Medulla oblongata (tissue), 1 donor: ENCODE measurements around the gene SH2D7.
A peak's percentile ranks its signal among the peaks of the same experiment; 100 is the strongest.

ENCODE experiments used
- DNase-seq: peaks from one replicate; pipeline ENCODE4 v3.0.0-alpha.2; 2015; ENCODE audit errors: extremely low spot score

The SH2D7 gene

DNA sequence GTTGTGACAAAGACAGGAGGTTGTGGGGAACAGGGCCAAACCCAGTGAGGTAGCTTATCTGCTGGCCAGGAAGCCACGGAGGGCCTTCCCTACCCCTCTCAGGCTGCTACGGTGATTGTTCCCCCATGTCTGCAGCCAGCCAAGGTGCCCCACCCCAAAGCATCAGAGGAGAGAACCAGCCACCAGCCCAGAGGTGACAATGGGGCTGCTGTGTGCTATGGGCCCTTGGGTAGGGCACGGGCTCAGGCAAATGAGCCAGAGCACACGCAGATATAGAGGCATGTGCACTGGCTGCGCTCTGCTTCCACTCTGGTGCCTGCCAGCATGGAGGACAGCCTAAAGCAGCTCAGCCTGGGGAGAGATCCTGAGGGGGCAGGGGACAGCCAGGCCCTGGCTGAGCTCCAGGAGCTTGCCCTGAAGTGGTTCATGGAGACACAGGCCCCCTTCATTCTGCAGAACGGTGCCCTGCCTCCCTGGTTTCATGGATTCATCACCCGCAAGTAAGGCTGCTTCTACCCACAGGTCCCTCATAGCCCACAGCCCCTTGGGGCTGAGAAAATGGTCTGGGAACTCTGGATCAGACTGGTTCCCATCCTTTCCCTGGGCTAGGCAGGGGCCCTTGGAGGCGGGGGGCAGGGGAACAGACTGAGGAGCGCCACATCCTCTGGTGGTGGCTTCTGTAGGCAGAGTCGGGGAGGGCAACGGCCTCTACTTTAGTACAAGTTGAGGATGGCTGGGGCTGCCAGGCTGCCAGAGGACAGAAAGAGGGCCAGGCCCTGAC is at the start of gene SH2D7:
SH2D7 (plus strand) TSS at position 301 of the 781 bp plus-strand sequence; CDS start at position 325, 24 bp downstream.
- no peak for DNase-seq

DNA sequence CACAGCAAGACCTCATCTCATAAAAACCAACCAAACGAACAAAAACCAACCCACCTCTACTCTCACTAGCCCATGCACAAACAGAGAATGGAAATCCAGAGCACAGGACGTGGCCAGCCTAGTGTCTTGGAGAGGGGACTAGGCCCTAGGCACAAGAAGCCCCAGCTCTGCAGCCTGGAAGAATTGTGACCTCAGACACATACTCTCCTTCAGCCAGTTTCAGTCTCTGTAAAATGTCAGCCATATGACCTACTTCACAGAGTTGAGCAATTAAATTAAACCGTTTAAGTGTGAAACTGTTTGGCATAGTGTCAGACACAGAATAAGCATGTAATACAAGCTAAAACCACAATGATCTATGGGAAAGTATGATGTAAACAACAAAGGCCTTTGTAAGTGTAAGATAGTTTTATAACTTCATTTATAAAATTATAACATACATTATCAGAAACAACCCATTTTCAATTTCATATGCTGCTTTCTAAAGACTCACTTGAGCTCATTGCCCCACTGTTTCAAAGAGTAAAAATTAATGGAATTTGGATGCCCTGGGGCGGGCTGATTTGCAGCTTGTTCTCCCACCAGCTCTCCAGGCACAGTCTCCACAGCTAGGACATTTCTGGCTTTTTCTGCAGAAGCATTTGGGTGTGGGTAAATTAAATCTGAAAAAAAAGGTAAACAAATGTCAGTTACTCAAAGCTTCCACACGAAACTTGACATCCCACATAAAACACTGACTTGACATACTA is 47.8 kb upstream of the SH2D7 start:
- DNase-seq: no peak

DNA sequence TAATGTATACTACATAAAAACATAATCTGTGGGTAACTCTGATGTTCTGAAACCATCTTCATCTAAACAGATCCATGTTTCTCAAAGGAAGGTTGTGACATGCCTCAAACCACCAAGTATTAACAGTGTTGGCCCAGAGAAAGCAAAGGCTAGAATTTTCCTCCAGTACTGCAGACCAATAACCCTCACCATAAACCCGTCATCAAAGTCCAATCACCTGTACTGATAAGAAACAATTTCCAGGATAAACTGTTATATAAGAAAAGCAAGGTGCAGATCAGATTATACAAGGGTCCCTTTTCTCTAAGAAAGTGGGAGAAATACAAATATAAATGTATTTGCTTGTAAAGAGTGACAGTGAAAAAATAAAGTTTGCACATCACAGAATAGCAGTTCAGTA is 47.2 kb upstream of the SH2D7 start:
- no peak for DNase-seq

DNA sequence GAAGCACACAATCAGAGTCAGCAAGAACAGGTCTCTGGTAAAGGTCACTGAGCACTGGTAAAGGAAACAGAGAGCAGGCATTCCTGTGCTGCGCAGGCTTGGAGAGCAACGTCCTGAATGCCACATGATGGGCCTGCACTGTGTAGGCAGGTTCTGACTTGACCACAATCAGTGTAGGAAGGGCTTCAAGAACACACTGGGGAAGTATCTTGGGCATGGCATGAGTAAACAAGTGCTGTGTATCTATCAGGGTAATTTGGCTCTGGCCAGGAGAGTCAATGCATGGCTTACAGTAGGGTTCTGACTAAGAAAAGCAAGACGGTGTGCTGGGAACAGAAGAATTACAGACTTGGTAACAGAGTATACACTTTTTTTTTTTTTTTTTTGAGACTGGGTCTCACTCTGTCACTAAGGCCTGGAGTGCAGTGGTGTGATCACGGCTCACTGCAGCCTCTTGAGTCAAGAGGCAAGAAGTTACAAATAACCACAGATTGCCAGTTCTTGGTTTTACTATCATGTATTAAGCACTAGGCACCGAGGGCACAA is 45.5 kb upstream of the SH2D7 start:
- peak; percentile 41 for DNase-seq

DNA sequence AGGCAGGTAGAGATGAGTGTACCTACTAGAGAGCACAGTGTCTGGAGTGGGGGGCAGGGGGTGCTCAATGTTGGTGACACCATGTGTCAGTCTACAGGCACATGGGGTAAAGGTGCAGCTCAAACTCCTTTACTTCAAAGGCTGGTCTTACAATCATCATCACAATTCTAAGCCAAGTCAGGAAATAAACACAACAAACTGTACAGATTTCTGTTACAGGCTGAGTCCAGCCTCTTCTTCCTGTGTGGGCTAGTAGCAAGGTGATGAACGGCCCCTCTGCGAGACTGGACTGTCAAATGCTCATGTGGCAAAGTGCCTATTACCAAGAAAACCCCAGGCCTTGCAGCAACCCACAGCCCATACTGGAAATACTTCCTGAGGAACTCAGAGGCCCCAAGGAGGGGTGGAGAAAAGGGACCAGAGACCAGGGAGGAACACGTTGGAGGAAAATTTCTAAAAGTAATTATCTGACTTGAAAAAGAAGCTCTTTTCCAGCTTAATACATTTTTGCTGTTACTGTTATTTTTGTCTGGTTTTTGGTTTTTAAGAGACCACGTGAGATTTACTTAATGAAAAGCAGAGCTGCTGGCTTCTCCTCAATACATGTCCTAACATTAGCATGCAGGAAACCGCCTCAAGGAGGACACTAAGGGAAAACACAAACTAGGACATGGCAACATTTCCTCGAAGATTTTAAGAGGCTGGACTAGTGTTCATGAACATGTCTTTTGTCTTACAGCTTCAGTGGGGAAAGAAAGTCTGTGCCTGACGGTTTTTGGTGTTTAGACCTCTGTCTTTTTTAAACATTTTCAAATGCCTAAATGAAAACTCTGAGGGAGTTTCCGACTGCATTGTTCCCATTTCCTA is 44.4 kb upstream of the SH2D7 start:
- peak; percentile 81 for DNase-seq

DNA sequence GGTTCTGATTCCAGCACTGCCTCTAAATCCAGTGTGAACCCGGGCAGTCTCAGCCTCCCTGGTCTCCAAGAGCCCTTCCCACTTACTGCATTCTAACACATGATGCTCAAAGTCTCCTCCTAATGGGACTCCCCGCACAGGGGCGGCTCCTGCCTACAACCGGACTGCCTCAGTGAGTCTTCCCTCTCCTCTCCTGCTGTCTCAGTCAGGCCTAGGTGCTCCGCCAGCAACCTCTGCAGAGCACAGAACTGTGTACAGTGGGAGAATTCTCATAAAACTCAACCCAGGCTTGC is 43.8 kb upstream of the SH2D7 start:
- no peak for DNase-seq

DNA sequence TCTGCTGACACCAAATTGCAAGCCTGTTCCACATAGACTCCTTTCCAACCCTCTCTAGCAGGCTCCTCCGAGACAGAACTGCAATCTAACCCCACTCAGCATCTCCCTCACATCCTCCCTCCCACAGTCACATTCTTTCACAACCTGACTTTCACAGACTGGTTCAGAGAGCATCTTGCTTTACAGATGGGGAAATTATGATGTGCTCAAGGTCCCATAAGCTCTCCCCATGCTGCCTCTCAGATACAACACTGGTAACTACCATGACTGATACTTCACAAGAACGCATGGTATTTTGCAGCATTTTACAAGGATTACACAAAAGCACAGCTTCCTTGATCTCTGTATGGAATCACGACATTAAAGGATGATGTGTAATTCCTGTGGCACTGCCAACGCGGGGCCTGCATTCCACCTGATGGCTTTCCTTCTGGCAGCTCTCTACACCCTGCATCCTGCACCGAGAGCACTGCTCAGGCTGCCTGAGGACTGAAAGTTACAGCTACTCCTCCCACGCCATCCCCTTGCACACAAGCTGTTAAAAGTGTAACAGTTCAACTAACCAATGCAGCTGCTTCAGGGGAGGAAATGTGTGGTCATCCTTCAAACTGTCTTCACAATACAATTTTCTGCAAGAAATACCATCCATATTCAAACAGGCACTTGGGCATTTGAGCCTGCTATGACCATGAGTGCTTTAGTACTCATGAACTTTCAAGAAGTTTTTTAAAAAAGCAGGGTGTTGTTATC is 42.5 kb upstream of the SH2D7 start:
- DNase-seq: no peak

DNA sequence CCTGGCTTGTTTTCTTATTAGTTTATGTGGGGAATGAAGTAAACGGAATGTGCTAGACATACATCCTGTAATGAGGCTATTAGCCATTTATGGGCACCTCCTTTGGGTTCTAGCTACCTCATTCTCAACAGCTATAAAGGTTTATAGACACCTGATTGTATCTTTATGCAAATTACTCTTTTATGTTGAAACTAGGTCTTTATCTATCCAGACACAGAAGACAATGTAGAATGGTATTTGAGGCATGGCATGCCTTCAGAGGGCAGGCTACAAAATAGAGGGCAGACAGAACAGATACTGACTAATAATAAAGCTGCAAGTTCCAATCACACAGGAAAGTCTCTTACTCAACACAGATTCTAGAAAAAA is 41.9 kb upstream of the SH2D7 start:
- DNase-seq: no peak

DNA sequence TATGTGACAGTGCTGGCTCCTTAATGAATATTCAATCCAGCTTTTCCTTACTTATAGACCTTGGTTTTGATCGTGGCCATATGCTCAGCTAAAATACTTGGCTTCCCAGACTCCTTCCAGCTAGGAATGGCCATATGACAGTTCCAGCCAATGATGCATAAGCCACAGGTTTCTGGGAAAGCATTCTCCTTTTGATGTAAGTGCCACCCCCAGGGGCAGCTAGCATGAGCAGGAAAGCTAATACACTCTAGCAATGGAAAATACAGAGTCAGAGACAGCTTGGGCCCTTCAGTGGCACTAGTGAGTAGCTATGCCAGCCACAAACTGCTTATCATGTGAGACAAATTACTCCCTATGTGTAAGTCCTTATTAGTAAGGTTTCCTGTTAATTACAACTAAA is 41.5 kb upstream of the SH2D7 start:
- DNase-seq: no peak

DNA sequence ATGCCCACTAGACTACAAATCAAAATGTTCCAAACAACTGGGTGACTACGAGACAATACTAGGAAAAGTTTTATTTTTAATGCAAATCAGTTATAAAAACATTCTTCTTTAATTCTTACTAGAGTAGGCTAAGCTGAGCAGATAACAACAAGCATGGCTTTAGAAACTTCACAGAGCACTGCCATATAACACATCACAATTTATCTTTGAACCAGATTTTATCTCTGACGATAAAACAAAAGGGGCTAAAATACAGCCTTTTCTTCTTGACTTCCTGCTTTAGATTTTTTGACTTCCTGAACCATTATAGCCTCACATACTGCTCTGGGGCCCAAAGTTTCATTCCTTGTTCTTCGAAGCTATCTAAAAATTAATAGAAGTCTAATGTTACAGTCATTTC is 40.8 kb upstream of the SH2D7 start:
- no peak for DNase-seq

DNA sequence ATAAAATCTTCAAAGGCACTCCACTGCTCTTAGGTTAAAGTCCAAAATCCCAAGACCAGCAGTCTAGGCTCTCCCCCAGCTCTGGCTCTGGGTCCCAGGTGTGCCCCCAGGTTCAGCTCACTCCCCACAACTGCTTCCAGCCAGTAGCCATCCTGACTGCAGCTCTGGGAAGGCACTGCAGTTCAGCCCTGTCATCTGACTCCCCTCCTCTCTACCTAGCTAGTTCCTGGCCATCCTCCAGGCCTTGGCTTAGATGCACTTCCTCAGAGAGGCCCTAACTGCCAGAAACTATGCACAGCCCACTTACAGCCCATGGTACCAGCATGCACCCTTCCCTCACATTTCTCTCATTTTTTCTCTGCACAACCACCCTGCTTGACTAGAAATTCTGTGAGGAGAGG is 40.4 kb upstream of the SH2D7 start:
- DNase-seq: peak; percentile 64

DNA sequence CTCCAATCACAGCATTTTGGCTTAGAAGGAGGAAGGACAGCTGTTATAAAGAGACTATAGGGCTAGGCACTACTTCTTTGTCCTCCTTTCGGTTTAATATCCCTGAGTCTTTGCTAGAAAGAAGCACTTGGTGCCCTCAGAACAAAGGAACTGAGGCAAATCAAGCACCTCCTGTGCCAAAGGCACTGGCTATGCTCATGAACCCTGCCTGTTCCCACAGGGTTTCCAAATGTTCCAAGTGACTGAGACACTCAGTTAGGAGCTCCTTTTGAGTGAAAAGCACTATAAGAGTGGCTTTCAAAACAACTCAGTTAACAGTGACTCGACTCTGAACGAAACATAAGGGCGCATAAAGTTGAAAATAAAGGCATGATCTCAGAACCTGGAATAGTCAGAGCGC is 39.8 kb upstream of the SH2D7 start:
- no peak for DNase-seq

DNA sequence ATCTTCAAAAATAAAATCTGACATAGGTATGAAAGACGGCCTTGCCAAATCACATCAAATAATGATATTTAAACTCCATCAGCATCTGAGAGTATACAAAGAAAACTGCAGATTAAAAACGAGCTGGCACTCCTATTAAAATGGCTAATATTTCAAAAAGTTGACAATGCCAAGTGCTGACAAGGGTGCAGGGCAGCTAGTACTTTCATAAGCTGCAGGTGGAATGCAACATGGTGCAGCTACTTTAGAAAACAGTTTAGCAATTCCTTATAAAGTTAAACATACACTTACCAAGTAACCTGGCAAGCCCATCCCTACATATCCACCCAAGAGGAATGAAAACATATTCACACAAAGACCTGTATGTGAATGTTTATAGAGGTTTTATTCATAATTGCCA is 37.8 kb upstream of the SH2D7 start:
- DNase-seq: no peak

DNA sequence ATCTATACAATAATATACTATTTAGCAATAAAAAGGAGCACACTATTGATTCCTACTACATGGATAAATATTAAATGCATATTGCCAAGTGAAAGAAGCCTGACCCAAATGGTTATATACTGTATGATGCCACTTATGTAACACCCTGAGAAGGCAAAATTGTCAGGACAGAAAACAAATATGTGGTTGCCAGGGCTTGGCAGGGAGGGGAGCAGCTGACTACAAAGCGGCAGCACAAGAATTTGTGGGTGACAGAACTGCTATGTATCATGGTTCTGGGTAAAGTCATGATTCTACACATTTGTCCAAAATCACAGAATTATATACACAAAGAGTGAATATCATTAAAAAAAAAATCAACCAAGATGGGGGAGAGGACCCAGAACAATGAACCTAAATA is 37.4 kb upstream of the SH2D7 start:
- no peak for DNase-seq

DNA sequence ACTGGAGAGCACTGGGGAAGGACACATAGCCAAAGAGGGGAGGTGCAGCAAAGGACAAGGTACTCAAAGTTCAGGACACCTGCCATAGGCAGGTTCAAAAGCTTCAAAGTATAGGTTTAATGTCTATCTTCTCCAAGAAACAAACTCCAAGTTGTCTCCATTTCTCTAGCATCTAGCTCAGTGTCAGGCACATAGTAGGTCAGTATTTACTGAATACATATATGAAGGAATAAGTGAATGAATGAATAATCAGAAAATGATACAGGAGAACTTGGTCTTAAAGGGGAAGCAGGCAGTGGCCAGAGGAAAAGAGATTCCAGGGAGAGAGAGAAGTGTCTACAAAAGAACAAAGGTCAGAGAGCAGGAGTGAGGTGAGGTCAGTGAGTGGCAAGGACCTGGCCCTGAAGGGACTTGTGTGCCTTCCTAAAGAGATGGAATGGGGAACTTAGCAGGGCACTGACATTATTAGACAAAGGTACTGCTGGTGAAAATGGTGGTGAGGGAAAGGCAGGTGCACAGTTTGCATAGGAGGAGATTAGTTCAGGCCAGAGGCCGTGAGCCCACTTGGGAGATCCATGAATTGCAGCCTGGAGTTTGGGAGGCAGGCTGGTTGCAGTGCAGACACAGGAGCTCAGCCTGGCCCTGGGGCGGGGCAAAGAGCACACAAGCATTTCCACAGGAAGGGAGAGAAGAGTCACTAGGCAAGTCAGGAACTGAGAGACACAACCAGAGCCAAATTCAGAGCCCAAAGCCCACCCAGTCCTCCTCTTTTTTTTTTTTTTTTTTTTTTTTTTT is 36.2 kb upstream of the SH2D7 start:
- DNase-seq: peak; percentile 63

DNA sequence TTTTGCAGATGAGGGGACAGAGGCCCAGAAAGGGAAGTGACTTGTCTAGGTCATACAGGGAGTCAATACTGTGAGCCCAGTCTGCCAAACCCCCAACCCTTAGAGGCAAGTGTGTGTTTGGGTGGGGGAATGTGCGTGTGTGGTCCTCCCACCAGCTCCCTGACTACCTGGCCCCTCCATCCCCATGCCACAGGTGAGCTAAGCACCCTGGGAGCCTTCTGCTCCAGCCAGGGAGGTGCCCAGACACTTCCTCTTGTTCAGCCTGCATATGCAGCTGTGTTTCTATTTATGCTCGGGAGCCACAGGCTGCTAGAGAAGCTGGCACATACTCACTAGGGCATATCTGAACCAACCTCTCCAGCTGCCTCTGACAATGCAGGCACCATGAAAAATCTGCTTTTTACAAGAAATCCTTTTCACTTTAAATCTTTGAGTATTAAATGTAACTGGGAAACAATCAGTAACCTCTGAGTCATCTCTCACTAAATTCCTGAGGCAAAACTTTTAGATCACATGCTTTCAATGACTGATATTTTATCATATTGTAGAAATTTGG is 35.6 kb upstream of the SH2D7 start:
- peak; percentile 73 for DNase-seq

DNA sequence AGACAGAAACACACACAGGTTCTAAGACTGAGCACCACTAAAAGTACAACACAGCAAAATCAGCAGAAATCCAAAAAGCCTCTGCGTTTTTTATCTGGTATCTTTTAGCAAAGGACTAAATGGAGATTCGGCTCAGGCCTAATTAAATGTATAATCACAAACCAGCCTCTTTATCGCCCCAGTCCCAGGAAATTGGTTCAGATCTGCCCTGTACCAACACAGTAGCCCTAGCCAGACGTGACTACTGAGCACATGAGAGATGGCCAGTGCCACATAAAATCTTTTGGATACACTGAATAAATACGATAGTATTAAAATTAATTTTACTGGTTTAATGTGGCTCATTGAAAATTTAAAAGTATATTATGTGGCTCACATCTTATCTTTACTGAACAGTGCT is 34.6 kb upstream of the SH2D7 start:
- DNase-seq: no peak

DNA sequence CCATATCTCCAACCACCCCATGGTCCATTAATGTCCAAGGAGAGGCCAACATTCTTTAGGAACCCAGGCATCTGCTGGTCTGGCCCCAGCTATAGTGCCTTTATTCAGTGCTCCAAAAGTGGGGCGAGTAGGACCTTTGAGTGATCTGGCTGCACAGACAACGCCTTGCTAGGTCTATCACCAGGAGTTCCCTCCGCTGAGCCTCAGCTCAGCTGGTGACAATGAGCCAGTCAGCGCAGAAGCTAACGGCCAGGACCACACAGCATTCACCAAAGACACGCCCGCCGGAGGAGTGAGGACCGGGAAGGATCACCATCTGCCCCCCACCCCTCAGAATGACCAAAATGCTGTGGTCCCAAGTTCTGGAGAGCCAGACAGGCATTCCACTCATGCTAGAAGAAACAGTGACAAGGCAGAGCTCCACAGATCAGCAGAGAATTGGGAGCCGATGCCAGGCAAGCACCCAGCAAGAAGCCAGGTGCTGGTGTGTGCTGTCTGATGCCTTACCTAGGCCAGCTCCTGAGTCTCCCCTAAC is 33.9 kb upstream of the SH2D7 start:
- no peak for DNase-seq

DNA sequence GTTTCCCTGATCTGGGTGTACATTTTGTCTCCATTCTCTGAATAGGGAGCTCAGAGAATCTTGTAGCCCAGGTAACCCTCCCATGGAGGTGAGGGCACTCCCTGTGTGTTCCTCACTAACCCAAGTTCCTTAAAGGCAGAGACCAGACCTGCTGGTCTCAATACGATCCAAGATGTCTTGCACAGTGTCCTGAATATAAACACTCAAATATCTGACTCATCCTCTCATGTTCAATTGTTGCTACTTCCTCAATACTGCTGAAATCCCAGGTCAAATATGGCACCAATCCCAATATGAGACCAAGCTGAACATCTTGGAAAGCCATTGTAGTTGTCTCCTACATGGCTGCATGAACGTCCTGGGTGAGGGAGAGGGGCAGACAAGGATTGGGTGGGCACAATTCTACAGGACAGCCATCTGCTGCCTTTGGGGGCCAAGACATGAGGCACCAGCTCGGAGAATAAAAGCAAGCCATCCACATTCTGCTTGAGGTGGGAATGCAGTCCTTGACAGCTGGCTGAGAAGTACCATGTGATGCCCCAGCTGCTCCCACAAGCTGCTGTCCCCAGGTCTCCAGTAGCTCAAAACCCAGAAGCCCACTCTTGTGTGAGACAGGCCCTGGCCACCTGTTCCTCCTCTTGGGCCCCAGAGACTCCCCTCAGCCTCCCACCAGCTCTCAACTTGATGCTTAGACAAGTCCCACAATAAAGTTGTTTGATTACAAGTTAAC is 33.1 kb upstream of the SH2D7 start:
- no peak for DNase-seq

DNA sequence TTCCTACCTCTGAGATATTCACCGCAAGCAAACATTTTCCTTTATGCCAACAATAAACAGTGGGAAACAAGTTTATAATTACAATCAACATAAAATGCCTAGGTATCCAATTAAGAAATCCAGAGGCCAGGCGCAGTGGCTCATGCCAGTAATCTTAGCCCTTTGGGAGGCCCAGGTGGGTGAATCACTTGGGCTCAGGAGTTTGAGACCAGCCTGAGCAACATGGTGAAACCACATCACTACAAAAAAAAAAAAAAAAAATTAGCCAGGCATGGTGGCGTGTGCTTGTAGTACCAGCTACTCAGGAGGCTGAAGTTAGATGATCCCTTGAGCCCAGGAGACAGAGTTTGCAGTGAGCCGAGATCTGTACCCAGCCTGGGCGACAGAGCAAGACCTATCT is 32.1 kb upstream of the SH2D7 start:
- no peak for DNase-seq
